Heart right ventricle (tissue), 16 donors: Measurements from ENCODE around the gene ANO3. TPM values are rescaled to one million over a fixed set of nuclear protein-coding genes. Genes with fewer than 3 reads are reported as not detected.

Experiments
- ATAC-seq, 8 donors: fragments of 200-7000 bp; cut with Tn5 transposase; one replicate each; pipeline ENCODE4 v1.9.1; 2020; ENCODE audit warnings: mild to moderate bottlenecking in 8 of 8, moderate library complexity in 8 of 8, moderate number of reproducible peaks in 1 of 8
- DNase-seq, 2 donors: peaks; one replicate each; pipeline ENCODE4 v3.0.0-alpha.2; 2020
- H3K27ac ChIP-seq, 10 donors: fragments of 200-600 bp; sonication (generic) in 2 of 10; one replicate each; pipeline versions ENCODE4 v1.5.0 to v1.8.0; 2020 to 2022; ENCODE audit warnings: mild to moderate bottlenecking in 3 of 10
- H3K27me3 ChIP-seq, 7 donors: fragments of 200-600 bp; one replicate each; pipeline ENCODE4 v1.8.0; 2021 to 2022; ENCODE audit warnings: mild to moderate bottlenecking in 2 of 7
- H3K36me3 ChIP-seq, 9 donors: fragments of 200-600 bp; sonication (generic) in 1 of 9; one replicate each; pipeline versions ENCODE4 v1.5.0 to v1.8.0; 2020 to 2022; ENCODE audit warnings: mild to moderate bottlenecking in 2 of 9
- H3K4me1 ChIP-seq, 9 donors: fragments of 200-600 bp; sonication (generic) in 1 of 9; one replicate each; pipeline versions ENCODE4 v1.5.0 to v1.8.0; 2020 to 2022; ENCODE audit warnings: mild to moderate bottlenecking in 4 of 9
- H3K4me3 ChIP-seq, 10 donors: fragments of 200-600 bp; sonication (generic) in 2 of 10; one replicate each; pipeline versions ENCODE4 v1.5.0 to v1.8.0; 2020 to 2022; ENCODE audit warnings: mild to moderate bottlenecking in 7 of 10, moderate library complexity in 2 of 10
- H3K9me3 ChIP-seq, 11 donors: fragments of 200-600 bp in 10 of 11; sonication (generic) in 2 of 11; one replicate each; pipeline versions ENCODE4 v1.5.0 to v1.8.0; 2013 to 2022; ENCODE audit warnings: mild to moderate bottlenecking in 2 of 11, control low read depth in 1 of 11, moderate library complexity in 1 of 11
- CTCF ChIP-seq, 9 donors: fragments of 200-600 bp; sonication (generic) in 2 of 9; IDR thresholded peaks; one replicate each; pipeline versions ENCODE4 v1.5.0 to v1.8.0; 2021 to 2022; ENCODE audit warnings: antibody characterized with exemption in 9 of 9, mild to moderate bottlenecking in 5 of 9, moderate library complexity in 1 of 9
- WGBS, 2 donors: extraction: QIAGEN DNeasy Blood & Tissue Kit; methylation state at CpG; one replicate each; pipeline ENCODE4 v1.1.7; 2013; ENCODE audit warnings: inconsistent platforms in 1 of 2; 5-methylcytosine and 5-hydroxymethylcytosine counted together
- intact Hi-C, 10 donors: fragments of 100-400 bp; cut with DNase I; formaldehyde crosslinking; loops; one replicate each; pipeline versions ENCODE4 v1.11.1 to v1.14.2; 2022
- polyA plus RNA-seq, 2 donors: library from polyadenylated mRNA; stranded (reverse); fragments of 200-250 nt; gene quantifications; one replicate each; pipeline ENCODE4 v1.2.3, GENCODE V29; 2013
- total RNA-seq, 10 donors: library from RNA; stranded (reverse); fragmentation: NEBNext Ultra II Directional in 3 of 10; extraction: Animal tissue kit (Norgen Biotek cat#: 25700) in 3 of 10; gene quantifications; one replicate each; pipeline versions ENCODE4 v1.2.1 to v1.2.4, GENCODE V29; 2021 to 2023
- donor health status: Arrhythmogenic right ventricular cardiomyopathy.
- donor health status: ischemic (EF 13 %, LVEDD 7.1; RV severe dilation, severe dysfunction).
- donor health status: healthy with polysubstance abuse.
- donor health status: DM: no; HTN: yes; CAD: no.
- donor health status: DM: no; HTN: no; CAD: no.
- donor health status: ischemic (EF 25% LVEDD 6.9; RV normal size, moderate dysfunction).
- donor health status: ischemic (EF 25% LVEDD 5.7; RV mildly dilated, moderate dysfunction).
- donor health status: healthy.
- donor health status: DM: yes; HTN: yes; CAD: no.
- donor health status: Ischemic cardiomyopathy.
- donor health status: ischemic (EF 35%, LVEDD 5.7; RV mildly dilated, moderate dysfunction).
- donor health status: nonischemic (EF 11% LVEDD 7.7; RV severe dilation, severe dysfunction).
- donor health status: DM: yes; HTN: yes; CAD: no.
- donor health status: PGD.
- donor health status: ischemic (EF 29% LVEDD 5.4; RV normal size, mild dysfunction).
- donor health status: nonischemic (EF 23%, LVEDD 6.1; RV moderate dilation, normal function).

ANO3 gene
- total and polyA plus RNA-seq, 12 donors, result 0.01 to 0.30 (median 0.07) TPM; not detected in 5

- Histone ChIP-seq H3K9me3 (no peaks in the 10 kb centered on the region), H3K36me3 (no peaks in the 10 kb centered on the region), H3K27ac (no peak overlapping the region), H3K27me3 (peaks cover 0 to 8% (median 0%) of the 10 kb centered on the region in 7 donors), H3K4me1 (no peaks in the 10 kb centered on the region), H3K4me3 (no peak overlapping the region)
- TF ChIP-seq CTCF (IDR thresholded peaks at IDR 0.05), result no peak
- DNase-seq (no peak), ATAC-seq (no peak)
- intact Hi-C loops, result no loop called here
- WGBS, 2 donors, result 39 to 45% methylated on average over 2 of the region's 2 CpGs
Observed at GRCh38 chr11:26319906-26320305, 12.0 kb upstream of the ANO3 start.

DNA sequence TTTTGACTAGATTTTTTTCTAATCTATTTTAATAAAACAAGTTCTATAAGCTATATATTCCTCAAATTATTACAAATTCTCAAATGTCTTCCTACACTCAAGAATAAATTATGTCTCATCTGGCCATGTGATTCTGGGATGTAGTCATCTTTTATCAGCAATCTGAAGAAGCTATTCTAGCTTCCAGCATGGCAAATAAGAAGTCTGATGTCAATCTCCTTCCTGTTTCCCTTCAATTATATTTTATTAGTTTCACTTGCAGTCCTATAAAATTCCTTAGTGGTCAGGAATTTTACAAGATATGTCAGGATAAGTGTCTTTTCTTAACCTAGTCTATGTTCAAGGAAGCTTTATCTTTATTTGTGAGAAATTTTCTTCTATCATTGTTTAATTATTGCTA is 10.4 kb upstream of the ANO3 start:
- Histone ChIP-seq H3K4me1 (no peaks in the 10 kb centered on the region), H3K36me3 (no peaks in the 10 kb centered on the region), H3K27me3 (peaks cover 0 to 3% (median 0%) of the 10 kb centered on the region in 7 donors), H3K27ac (no peak overlapping the region), H3K4me3 (no peak overlapping the region), H3K9me3 (no peaks in the 10 kb centered on the region)
- intact Hi-C loops, result no loop called here
- DNase-seq (no peak), ATAC-seq (no peak)
- no peak for TF ChIP-seq CTCF (IDR thresholded peaks at IDR 0.05)

GRCh38 chr11:26322335-26323067 is 9.4 kb upstream of the ANO3 start:
- no peaks in the 10 kb centered on the region for H3K9me3 ChIP-seq
- H3K36me3 ChIP-seq, result no peaks in the 10 kb centered on the region
- DNase-seq (no peak), ATAC-seq (no peak)
- H3K27me3 ChIP-seq, result peaks cover 0 to 4% (median 0%) of the 10 kb centered on the region in 7 donors
- no peaks in the 10 kb centered on the region for H3K4me1 ChIP-seq
- TF ChIP-seq CTCF (IDR thresholded peaks at IDR 0.05), result no peak
- 82 to 91% methylated on average over 1 of the region's 1 CpG for WGBS, 2 donors
- H3K27ac ChIP-seq, result no peak overlapping the region
- intact Hi-C loops, result no loop called here
- no peak overlapping the region for H3K4me3 ChIP-seq

- no peak for ATAC-seq
- no peak for TF ChIP-seq CTCF (IDR thresholded peaks at IDR 0.05)
- H3K4me1 ChIP-seq, result no peaks in the 10 kb centered on the region
- intact Hi-C loops, result no loop called here
- no peak overlapping the region for H3K4me3 ChIP-seq
- no peak overlapping the region for H3K27ac ChIP-seq
- DNase-seq, result no peak
- no peaks in the 10 kb centered on the region for H3K9me3 ChIP-seq
- H3K27me3 ChIP-seq, result peaks cover 0 to 15% (median 0%) of the 10 kb centered on the region in 7 donors
- H3K36me3 ChIP-seq, result no peaks in the 10 kb centered on the region
Observed at GRCh38 chr11:26323837-26324236, 8.1 kb upstream of the ANO3 start.
